ENCODE data around the gene PSAP.
A peak's percentile ranks its signal among the peaks of the same experiment; 100 is the strongest.

The PSAP gene

GRCh38 chr10:71780156-71780555, 70.9 kb downstream of the PSAP start:
- DNase-seq = no peak

GRCh38 chr10:71779641-71780040, 71.4 kb downstream of the PSAP start:
- DNase-seq = no peak

GRCh38 chr10:71778071-71778825, 72.8 kb downstream of the PSAP start:
- no peak for DNase-seq

GRCh38 chr10:71777213-71777985, 73.7 kb downstream of the PSAP start:
- no peak for DNase-seq

- no peak for DNase-seq
Observed at GRCh38 chr10:71776481-71776925, 74.5 kb downstream of the PSAP start.

GRCh38 chr10:71774916-71775702, 75.9 kb downstream of the PSAP start:
- no peak for DNase-seq

- peak; percentile 88 for DNase-seq
Observed at GRCh38 chr10:71773221-71773971, 77.7 kb downstream of the PSAP start, which contains the start of gene VSIR. Gene VSIR, minus strand, starts transcription at chr10:71773520. Its CDS starts 81 bp downstream, at chr10:71773439.

GRCh38 chr10:71772832-71773220, 78.2 kb downstream of the PSAP start:
- no peak for DNase-seq

- no peak for DNase-seq
Observed at GRCh38 chr10:71771821-71772617, 79.0 kb downstream of the PSAP start.

GRCh38 chr10:71771204-71771603, 79.8 kb downstream of the PSAP start:
- no peak for DNase-seq

- DNase-seq = no peak
Observed at GRCh38 chr10:71770789-71771188, 80.3 kb downstream of the PSAP start.

- DNase-seq = no peak
Observed at GRCh38 chr10:71770255-71770654, 80.8 kb downstream of the PSAP start.

GRCh38 chr10:71769279-71769823, 81.7 kb downstream of the PSAP start:
- DNase-seq = peak; percentile 41

- DNase-seq = no peak
Observed at GRCh38 chr10:71767420-71768035, 83.5 kb downstream of the PSAP start.

GRCh38 chr10:71766717-71767419, 84.2 kb downstream of the PSAP start:
- DNase-seq = no peak
